PC-3 (cell line): ENCODE measurements around the gene MYL10. TPM values are rescaled to one million over a fixed set of nuclear protein-coding genes. Genes with fewer than 3 reads are reported as not detected.
"Not testable (repeated sequence)": the region's sequence is repeated elsewhere in the genome, so short reads cannot be mapped to it uniquely, and the experiment has no call there.

Experiments used
- ATAC-seq: fragments of 200-7000 bp; cut with Tn5 transposase; 2 replicates; pipeline ENCODE4 v1.9.1; 2020; ENCODE audit warnings: mild to moderate bottlenecking, moderate library complexity
- BruUV-seq: library from RNA; stranded (reverse); fragments of 400-500 nt; replicated peaks from 2 replicates; lab custom pipeline; 2021; lab: Mats Ljungman, UMichigan
- CTCF ChIA-PET: fragments of 300-600 bp; sonication (Branson Sonifier 250); formaldehyde crosslinking; loops from one replicate; lab custom pipeline; 2022; ENCODE audit warnings: antibody characterized with exemption; lab: Charles Lee
- POLR2A ChIA-PET: fragments of 300-600 bp; sonication (Branson Sonifier 250); formaldehyde crosslinking; loops from one replicate; lab custom pipeline; 2022; ENCODE audit warnings: antibody characterized with exemption; ENCODE audit not compliant: unreplicated experiment; lab: Charles Lee
- DNase-seq: peaks from one replicate; pipeline ENCODE4 v3.0.0-alpha.2; 2015
- H2AFZ ChIP-seq: fragments of 300-600 bp; sonication (generic); 2 replicates; pipeline ENCODE4 v1.6.0; 2016; ENCODE audit warnings: antibody characterized with exemption, low read length
- H3F3A ChIP-seq: fragments of 300-600 bp; sonication (generic); one replicate; pipeline ENCODE4 v1.6.0; 2017; ENCODE audit warnings: antibody characterized with exemption, low read length, control low read depth, mild to moderate bottlenecking; ENCODE audit not compliant: unreplicated experiment
- H3K27ac ChIP-seq: fragments of 300-600 bp; sonication (generic); 2 replicates; pipeline ENCODE4 v1.5.1; 2016; ENCODE audit warnings: mild to moderate bottlenecking, low read length
- H3K27me3 ChIP-seq: fragments of 300-600 bp; sonication (generic); 2 replicates; pipeline ENCODE4 v1.6.1; 2016; ENCODE audit warnings: low read length, mixed read lengths
- H3K36me3 ChIP-seq: fragments of 300-600 bp; sonication (generic); 2 replicates; pipeline ENCODE4 v1.6.1; 2016; ENCODE audit warnings: low read depth, mixed run types, low read length, mixed read lengths
- H3K4me1 ChIP-seq: fragments of 300-600 bp; sonication (generic); 2 replicates; pipeline ENCODE4 v1.5.1; 2016; ENCODE audit warnings: low read length; ENCODE audit not compliant: insufficient read depth
- H3K4me2 ChIP-seq: fragments of 300-600 bp; sonication (generic); 2 replicates; pipeline ENCODE4 v1.6.0; 2016; ENCODE audit warnings: low read length
- H3K4me3 ChIP-seq: fragments of 300-600 bp; sonication (generic); 2 replicates; pipeline ENCODE4 v1.5.1; 2016; ENCODE audit warnings: mild to moderate bottlenecking, low read length, mixed read lengths
- H3K79me2 ChIP-seq: fragments of 300-600 bp; sonication (generic); 2 replicates; pipeline ENCODE4 v1.6.1; 2017; ENCODE audit warnings: low read length, mixed read lengths
- H3K9ac ChIP-seq: fragments of 300-600 bp; sonication (generic); 2 replicates; pipeline ENCODE4 v1.6.0; 2016; ENCODE audit warnings: mild to moderate bottlenecking, low read length
- H3K9me2 ChIP-seq: fragments of 300-600 bp; sonication (generic); replicated peaks from 2 replicates; pipeline ENCODE4 v1.6.1; 2016; ENCODE audit warnings: mixed run types, low read length, mixed read lengths
- H3K9me3 ChIP-seq: fragments of 300-600 bp; sonication (generic); 2 replicates; pipeline ENCODE4 v1.6.1; 2016; ENCODE audit warnings: low read length, mixed read lengths
- H4K20me1 ChIP-seq: fragments of 300-600 bp; sonication (generic); 2 replicates; pipeline ENCODE4 v1.6.1; 2016; ENCODE audit warnings: low read length, mixed read lengths
- EZH2 ChIP-seq: fragments of 300-600 bp; sonication (generic); IDR thresholded peaks from one replicate; pipeline ENCODE4 v1.6.1; 2017; ENCODE audit warnings: antibody characterized with exemption, mild to moderate bottlenecking, low read length; ENCODE audit not compliant: unreplicated experiment
- EZH2phosphoT487 ChIP-seq: fragments of 300-600 bp; sonication (generic); IDR thresholded peaks from 2 replicates; pipeline ENCODE4 v1.6.1; 2018; ENCODE audit warnings: mild to moderate bottlenecking, antibody characterized with exemption, low read length, borderline replicate concordance
- intact Hi-C: fragments of 100-400 bp; cut with micrococcal nuclease; formaldehyde crosslinking; loops from 2 replicates; pipeline ENCODE4 v1.9.0; 2023
- total RNA-seq: library from RNA; depleted of rRNA; stranded (reverse); fragments of >200 nt; gene quantifications from 2 replicates; pipeline ENCODE4 v1.2.3, GENCODE V29; 2014
- TF ChIP-seq, protein P1 (sequence below): fragments of 300-600 bp; sonication (generic); conservative IDR thresholded peaks from 2 replicates; pipeline ENCODE4 v1.5.1; 2017; ENCODE audit warnings: antibody characterized with exemption, low read depth, mild to moderate bottlenecking, low read length

The MYL10 gene
- total RNA-seq, 1 experiment from 2014 or later = 0.69 TPM

DNA sequence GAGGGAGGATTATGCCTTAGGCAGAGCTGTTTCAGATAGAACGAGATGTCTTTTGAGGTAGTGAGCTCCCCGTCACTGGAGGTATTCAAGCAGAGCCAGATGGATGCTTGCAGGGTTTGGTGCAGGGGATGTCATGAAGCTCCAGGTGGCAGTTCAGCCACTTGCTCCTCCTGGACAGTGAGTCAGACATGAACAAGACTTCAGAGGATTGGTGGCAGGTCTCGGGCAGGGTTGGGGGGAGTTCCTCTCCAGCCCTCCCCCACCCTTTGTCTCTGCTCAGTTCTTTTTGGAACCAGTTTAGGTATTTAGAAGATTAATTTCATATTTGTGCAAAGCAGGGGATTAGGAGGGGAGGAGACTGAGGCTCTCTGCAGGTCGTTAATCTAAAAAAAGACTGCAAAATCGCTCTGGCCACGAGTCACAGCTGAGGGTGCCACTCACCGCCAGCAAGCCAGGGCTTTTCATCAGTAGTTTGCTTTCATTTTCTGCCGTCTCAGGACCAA is 21.5 kb upstream of the MYL10 start:
- ChIA-PET POLR2A (no interaction called here), CTCF (no interaction called here)
- peak overlapping the region; percentile 12; the same call in 1 of the 2 replicates for H3K4me3 ChIP-seq
- H3K9ac ChIP-seq = no peak overlapping the region
- H3K36me3 ChIP-seq = no peaks in the 10 kb centered on the region
- H2AFZ ChIP-seq = peak overlapping the region; percentile 29; the same call in 1 of the 2 replicates
- intact Hi-C loops = no loop called here
- no peaks in the 10 kb centered on the region for H3K27me3 ChIP-seq
- no peaks in the 10 kb centered on the region for H3K9me2 ChIP-seq
- DNase-seq = peak; percentile 22
- no peak for TF ChIP-seq EZH2phosphoT487
- TF ChIP-seq, protein P1, sequence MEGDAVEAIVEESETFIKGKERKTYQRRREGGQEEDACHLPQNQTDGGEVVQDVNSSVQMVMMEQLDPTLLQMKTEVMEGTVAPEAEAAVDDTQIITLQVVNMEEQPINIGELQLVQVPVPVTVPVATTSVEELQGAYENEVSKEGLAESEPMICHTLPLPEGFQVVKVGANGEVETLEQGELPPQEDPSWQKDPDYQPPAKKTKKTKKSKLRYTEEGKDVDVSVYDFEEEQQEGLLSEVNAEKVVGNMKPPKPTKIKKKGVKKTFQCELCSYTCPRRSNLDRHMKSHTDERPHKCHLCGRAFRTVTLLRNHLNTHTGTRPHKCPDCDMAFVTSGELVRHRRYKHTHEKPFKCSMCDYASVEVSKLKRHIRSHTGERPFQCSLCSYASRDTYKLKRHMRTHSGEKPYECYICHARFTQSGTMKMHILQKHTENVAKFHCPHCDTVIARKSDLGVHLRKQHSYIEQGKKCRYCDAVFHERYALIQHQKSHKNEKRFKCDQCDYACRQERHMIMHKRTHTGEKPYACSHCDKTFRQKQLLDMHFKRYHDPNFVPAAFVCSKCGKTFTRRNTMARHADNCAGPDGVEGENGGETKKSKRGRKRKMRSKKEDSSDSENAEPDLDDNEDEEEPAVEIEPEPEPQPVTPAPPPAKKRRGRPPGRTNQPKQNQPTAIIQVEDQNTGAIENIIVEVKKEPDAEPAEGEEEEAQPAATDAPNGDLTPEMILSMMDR = no peak
- no peak for TF ChIP-seq EZH2
- peak; percentile 56 for ATAC-seq
- H4K20me1 ChIP-seq = no peaks in the 10 kb centered on the region
- peak overlapping the region; percentile 38 for H3K4me2 ChIP-seq
- H3K4me1 ChIP-seq = no peaks in the 10 kb centered on the region
- H3K9me3 ChIP-seq = no peaks in the 10 kb centered on the region
- BruUV-seq = no TSS peak
- no peaks in the 10 kb centered on the region for H3F3A ChIP-seq
- H3K27ac ChIP-seq = no peak overlapping the region
- no peaks in the 10 kb centered on the region for H3K79me2 ChIP-seq

DNA sequence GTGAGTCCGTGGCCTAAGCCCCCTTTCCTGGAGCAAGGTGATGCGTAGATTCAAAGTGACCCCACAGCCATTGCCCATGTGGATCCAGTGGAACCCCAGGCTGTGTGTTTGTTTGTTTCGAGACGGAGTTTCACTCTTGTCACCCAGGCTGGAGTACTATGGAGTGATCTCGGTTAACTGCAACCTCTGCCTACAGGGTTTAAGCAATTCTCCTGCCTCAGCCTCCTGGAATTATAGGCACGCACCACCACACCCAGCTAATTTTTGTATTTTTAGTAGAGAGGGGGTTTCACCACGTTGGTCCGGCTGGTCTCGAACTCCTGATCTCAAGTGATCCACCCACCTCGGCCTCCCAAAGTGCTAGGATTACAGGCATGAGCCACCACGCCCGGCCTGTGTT is 18.8 kb upstream of the MYL10 start:
- H3K4me1 ChIP-seq, H3K9ac ChIP-seq, H3K27ac ChIP-seq, intact Hi-C loops, H3K9me2 ChIP-seq, H3F3A ChIP-seq, H3K4me3 ChIP-seq, H3K36me3 ChIP-seq, POLR2A ChIA-PET, H2AFZ ChIP-seq, H3K27me3 ChIP-seq, H3K4me2 ChIP-seq, CTCF ChIA-PET, H4K20me1 ChIP-seq, BruUV-seq, H3K9me3 ChIP-seq, ATAC-seq, DNase-seq, H3K79me2 ChIP-seq: not testable (repeated sequence)

DNA sequence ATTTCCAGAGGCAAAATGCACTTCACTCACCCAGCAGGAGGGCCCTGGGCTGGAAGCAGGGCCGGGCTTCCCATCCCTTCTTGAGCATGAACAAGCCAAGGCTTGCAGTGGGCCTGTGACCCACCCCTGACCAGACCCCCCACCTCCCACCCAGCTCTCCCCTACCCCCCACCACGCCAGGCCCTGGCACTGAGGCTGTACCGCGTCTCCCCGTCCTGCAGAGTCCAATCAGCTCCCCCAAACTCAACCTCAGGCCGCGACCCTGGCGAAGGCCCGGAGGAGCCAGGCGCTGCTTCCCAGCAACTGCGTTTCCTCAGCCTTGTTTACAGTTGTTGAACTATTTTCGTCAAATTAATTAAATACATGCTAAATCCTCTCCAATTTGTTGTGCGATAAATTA is 16.9 kb upstream of the MYL10 start:
- Histone ChIP-seq H2AFZ (no peak overlapping the region), H3K36me3 (no peaks in the 10 kb centered on the region), H3K27me3 (no peaks in the 10 kb centered on the region), H3K79me2 (no peaks in the 10 kb centered on the region), H3K4me3 (no peak overlapping the region), H3K4me1 (peaks cover 7% of the 10 kb centered on the region; the same call in 1 of the 2 replicates), H3F3A (no peaks in the 10 kb centered on the region), H3K9me3 (no peaks in the 10 kb centered on the region), H3K4me2 (no peak overlapping the region), H4K20me1 (no peaks in the 10 kb centered on the region), H3K27ac (no peak overlapping the region), H3K9ac (no peak overlapping the region), H3K9me2 (no peaks in the 10 kb centered on the region)
- ChIA-PET CTCF (no interaction called here), POLR2A (no interaction called here)
- intact Hi-C loops = no loop called here
- DNase-seq = no peak
- BruUV-seq = no TSS peak
- no peak for TF ChIP-seq EZH2
- TF ChIP-seq, protein P1 = no peak
- no peak for ATAC-seq
